NOMO-1 (cell line): ENCODE measurements around the gene SV2C.
"Not testable (repeated sequence)": the region's sequence is repeated elsewhere in the genome, so short reads cannot be mapped to it uniquely, and the experiment has no call there.

ENCODE experiments used
- DNase-seq, 2 experiments: peaks; one replicate each; lab custom pipeline; 2025; ENCODE audit not compliant: unreplicated experiment in 2 of 2; lab: John Stamatoyannopoulos, UW

Gene SV2C

GRCh38 chr5:76292620-76293322 is 209.6 kb downstream of the SV2C start:
- peak; percentile 25 to 87 for DNase-seq

- DNase-seq, result peak; percentile 7 to 72
Measured at GRCh38 chr5:76294573-76294972, 211.4 kb downstream of the SV2C start.

GRCh38 chr5:76298852-76299251 is 215.7 kb downstream of the SV2C start:
- no peak for DNase-seq

- no peak for DNase-seq
Measured at GRCh38 chr5:76299592-76299991, 216.4 kb downstream of the SV2C start.

- DNase-seq, result peak in 1 of 2 experiments; percentile 3
Measured at GRCh38 chr5:76301932-76302331, 218.7 kb downstream of the SV2C start.

GRCh38 chr5:76302661-76303060 is 219.5 kb downstream of the SV2C start:
- not testable (repeated sequence) for DNase-seq

GRCh38 chr5:76303921-76304320 is 220.7 kb downstream of the SV2C start:
- DNase-seq, result no peak

- peak; percentile 10 to 66 for DNase-seq
Measured at GRCh38 chr5:76305269-76305668, 222.1 kb downstream of the SV2C start.

GRCh38 chr5:76305775-76306174 is 222.6 kb downstream of the SV2C start:
- no peak for DNase-seq

- DNase-seq, result no peak
Measured at GRCh38 chr5:76310208-76310607, 227.0 kb downstream of the SV2C start.

GRCh38 chr5:76312783-76313182 is 229.6 kb downstream of the SV2C start:
- no peak for DNase-seq

- no peak for DNase-seq
Measured at GRCh38 chr5:76314643-76315042, 231.5 kb downstream of the SV2C start.

GRCh38 chr5:76319673-76320072 is 236.5 kb downstream of the SV2C start:
- no peak for DNase-seq

GRCh38 chr5:76323494-76323893 is 240.3 kb downstream of the SV2C start:
- DNase-seq, result not testable (repeated sequence)

GRCh38 chr5:76325326-76325725 is 242.1 kb downstream of the SV2C start:
- no peak for DNase-seq

- DNase-seq, result no peak
Measured at GRCh38 chr5:76325876-76326491, 242.8 kb downstream of the SV2C start.

GRCh38 chr5:76326577-76327302 is 243.6 kb downstream of the SV2C start:
- DNase-seq, result no peak

- DNase-seq, result no peak
Measured at GRCh38 chr5:76329346-76329745, 246.2 kb downstream of the SV2C start.

GRCh38 chr5:76331126-76331525 is 247.9 kb downstream of the SV2C start:
- DNase-seq, result no peak

GRCh38 chr5:76332102-76332501 is 248.9 kb downstream of the SV2C start:
- DNase-seq, result no peak

GRCh38 chr5:76332611-76333205 is 249.5 kb downstream of the SV2C start:
- DNase-seq, result no peak
